Activated naive CD4-positive, alpha-beta T cell treated with Interleukin-2 at 50 U/mL for 16 hours (primary cell): ENCODE measurements around the gene TARS1.
A peak's percentile ranks its signal among the peaks of the same experiment; 100 is the strongest.

Experiments
- DNase-seq: peaks from one replicate; pipeline ENCODE4 v3.0.0-alpha.2; 2020

TARS1 gene

GRCh38 chr5:33440482-33441240 is at the start of gene TARS1:
Gene TARS1, plus strand, starts transcription at chr5:33440965. Its CDS starts 122 bp downstream, at chr5:33441087.
- DNase-seq, result peak; percentile 96

DNA sequence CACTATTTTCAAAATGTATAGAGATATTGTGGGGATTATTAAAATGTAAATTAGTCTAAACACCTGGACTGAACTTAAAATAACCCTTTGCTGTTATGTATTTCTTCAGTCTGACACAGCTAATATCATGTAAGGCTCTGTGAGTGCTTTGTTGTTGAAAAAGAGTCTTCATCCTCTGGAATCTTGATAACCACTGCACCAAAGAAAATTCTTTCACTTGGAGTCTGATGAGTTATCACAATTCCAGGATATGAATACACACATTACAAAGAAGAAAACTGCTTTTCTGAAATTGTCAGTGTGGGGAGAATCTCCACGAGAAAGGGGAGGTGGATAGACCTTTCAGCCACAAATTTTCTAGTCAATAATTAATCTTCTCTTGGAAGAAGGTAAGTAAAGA is 42.3 kb upstream of the TARS1 start:
- DNase-seq, result no peak

DNA sequence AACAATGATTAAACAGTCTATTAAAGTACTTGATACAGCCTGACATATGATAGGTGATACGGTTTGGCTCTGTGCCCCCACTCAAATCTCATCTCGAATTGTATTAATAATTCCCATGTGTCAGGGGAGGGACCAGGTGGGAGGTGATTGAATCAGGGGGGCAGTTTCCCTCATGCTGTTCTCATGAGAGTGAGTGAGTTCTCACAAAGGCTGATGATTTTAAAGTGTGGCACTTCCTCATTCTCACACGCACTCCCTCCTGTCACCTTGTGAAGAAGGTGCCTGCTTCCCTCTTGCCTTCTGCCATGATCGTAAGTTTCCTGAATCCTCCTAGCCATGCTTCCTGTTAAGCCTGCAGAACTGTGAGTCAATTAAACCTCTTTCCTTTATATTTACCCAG is 40.1 kb upstream of the TARS1 start:
- no peak for DNase-seq

DNA sequence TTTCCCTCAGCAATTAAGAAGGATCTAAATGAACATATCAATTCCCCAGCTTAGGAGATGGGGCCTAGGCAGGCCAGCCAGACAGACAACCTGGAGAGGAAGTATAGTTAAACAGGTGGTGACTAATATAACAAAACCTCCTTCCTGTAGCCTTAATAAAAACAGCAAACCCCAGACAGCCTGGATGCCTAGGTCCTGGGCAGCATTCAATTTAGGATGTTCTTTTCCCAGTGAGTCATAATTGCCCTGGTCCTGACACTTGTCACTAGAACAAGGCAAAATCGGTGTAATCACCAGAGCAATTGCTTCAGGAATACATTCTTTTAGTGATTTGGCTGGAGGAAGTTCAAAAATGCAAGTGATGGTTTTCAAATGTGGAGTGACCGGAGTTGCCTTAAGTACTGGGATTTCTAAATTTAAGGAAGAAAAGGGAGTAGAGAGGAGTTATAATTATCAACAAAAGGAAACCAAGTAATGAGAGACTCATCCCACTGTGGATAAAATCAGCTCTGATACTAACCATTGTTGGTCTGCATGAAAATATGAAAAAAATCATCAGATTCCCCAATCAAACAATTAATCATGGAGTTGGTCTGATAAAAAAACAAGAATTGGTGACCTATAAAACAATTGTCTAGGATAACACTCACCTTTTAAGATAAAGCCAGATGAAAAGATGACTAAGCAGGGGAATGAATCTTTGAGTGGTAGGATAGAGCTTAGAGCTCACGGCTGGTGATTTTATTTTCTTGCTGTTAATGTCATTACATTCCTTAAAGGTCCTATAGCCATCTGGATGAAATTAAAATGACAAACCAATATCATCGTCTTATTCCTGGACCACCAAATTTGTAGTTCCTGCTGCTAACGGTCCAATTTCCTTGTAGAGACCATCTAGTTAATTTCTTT is 39.0 kb upstream of the TARS1 start:
- no peak for DNase-seq

DNA sequence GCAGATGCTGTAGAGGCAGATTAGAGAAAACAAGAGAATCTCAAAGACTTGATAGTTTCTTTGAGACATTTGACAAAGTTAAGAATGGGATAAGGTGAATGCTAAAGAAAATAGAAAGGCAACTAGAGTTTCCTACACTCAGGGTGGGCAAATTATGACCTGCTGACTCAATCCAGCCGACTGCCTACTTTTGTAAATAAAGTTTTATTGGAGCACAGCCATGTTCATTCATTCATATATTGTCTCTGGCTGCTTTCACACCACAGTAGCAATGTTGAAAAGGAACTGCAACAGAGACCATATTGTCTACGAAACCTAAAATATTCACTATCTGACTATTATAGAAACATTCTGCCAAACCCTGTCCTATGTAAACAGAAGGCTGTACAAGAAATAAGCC is 37.6 kb upstream of the TARS1 start:
- no peak for DNase-seq

DNA sequence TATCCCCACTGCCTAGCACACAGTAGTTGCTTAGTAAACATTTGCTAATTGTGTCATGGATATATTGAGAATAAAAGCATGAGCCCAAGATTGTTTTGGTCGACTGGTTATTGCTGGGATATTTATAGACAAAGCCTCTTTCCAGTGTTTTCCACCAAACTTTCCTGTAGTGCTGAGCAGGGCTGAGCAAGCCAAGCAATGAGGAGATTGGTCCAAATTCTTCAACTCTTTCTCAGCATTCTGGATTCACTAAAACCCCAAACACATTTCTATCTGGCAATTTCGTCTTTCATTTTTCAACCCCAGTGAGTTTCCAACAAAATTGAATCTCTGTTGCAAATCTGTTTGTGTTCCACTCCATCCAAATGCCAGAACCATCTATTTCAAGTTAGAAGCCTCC is 31.9 kb upstream of the TARS1 start:
- DNase-seq, result no peak

DNA sequence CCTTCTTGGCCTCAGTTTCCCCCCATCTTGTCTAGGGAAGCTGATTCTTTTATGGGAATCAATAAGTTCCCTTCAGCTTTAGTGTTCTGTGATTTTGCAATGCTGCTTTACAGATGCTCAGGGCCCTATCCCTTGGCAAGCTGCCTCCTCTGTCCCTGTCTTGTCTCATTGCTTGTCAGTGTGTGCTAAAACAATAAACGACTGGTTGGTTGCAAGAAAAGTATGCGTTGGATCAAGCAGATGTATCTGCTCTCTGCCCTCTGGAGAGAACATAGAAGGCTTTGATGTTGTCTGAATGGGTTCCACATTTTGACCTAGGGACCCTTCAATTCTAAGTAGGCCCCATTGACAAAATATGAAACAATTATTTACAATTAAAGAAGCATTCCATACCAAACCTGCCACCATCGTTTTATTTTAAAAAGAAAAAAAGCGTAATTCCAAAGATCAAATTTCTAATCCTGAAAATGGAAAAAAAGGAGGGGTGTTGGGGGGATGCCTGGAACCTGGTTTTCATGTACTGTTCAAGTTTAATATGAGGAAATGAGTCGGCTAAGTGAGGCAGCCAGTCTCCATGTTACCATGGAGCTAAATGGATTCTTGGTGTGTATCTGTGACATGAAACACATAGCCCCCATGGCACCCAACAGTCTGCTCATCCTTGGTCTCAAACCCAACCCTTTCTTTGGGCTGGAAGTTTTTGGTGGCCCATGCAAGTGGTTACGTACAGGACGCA is 31.2 kb upstream of the TARS1 start:
- no peak for DNase-seq

- DNase-seq, result no peak
Measured at GRCh38 chr5:33410221-33410620, 30.5 kb upstream of the TARS1 start.

- DNase-seq, result no peak
Measured at GRCh38 chr5:33411498-33411897, 29.3 kb upstream of the TARS1 start.

- DNase-seq, result no peak
Measured at GRCh38 chr5:33415811-33416354, 24.9 kb upstream of the TARS1 start.

- no peak for DNase-seq
Measured at GRCh38 chr5:33417632-33418031, 23.1 kb upstream of the TARS1 start.

- no peak for DNase-seq
Measured at GRCh38 chr5:33420946-33421345, 19.8 kb upstream of the TARS1 start.

GRCh38 chr5:33422191-33422590 is 18.6 kb upstream of the TARS1 start:
- no peak for DNase-seq

- no peak for DNase-seq
Measured at GRCh38 chr5:33423018-33423630, 17.6 kb upstream of the TARS1 start.

DNA sequence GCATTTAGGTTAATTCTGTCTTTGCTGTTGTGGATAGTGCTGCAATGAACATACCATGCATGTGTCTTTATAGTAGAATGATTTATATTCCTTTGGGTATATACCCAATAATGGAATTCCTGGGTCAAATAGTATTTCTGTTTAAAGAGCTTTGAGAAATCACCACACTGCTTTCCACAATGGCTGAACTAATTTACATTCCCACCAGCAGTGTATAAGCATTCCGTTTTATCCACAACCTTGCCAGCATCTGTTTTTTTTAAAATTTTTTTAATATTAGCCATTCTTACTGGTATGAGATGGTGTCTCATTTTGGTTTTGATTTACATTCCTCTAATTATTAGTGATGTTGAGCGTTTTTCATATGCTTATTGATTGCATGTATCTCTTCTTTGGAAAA is 15.5 kb upstream of the TARS1 start:
- no peak for DNase-seq

DNA sequence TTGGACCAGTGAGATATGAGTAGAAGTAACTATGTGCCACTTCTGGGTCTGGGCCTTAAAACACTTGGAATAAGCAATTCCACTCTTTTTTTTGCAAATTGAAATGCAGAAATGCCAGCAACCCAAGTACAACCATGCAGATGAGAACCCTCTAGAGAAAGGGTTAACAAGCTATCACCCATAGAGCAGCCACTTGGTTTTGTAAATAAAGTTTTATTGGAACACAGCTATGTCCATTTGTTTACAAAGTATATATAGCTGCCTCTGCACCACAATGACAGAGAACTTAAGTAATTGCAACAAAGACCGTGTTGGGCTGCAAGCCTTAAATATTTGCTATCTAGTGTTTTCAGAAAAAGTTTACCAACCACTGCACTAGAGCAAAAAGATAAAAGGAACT is 9.8 kb upstream of the TARS1 start:
- no peak for DNase-seq

- no peak for DNase-seq
Measured at GRCh38 chr5:33432656-33433055, 8.1 kb upstream of the TARS1 start.

GRCh38 chr5:33433303-33434240 is 7.2 kb upstream of the TARS1 start:
- DNase-seq, result no peak

DNA sequence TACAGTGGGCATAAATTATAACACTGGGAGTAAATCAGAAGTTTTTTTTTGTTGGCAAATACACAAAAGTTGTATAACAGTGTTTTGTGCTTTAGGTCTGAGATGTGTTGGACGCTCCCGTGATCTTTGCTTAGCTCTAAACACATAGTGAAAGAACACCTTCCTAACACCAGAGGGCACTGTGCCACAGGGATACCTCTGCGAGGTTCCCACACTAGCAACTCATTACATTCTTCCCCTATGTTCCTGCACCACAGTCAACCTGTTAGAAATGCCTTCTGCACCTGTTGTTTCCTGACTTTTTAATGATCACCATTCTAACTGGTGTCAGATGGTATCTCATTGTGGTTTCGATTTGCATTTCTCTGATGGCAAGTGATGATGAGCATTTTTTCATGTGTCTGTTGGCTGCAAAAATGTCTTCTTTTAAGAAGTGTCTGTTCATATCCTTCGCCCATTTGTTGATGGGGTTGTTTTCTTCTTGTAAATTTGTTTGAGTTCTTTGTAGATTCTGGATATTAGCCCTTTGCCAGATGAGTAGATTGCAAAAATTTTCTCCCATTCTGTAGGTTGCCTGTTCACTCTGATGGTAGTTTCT is 4.8 kb upstream of the TARS1 start:
- peak; percentile 66 for DNase-seq

GRCh38 chr5:33438996-33439395 is 1.8 kb upstream of the TARS1 start:
- no peak for DNase-seq

DNA sequence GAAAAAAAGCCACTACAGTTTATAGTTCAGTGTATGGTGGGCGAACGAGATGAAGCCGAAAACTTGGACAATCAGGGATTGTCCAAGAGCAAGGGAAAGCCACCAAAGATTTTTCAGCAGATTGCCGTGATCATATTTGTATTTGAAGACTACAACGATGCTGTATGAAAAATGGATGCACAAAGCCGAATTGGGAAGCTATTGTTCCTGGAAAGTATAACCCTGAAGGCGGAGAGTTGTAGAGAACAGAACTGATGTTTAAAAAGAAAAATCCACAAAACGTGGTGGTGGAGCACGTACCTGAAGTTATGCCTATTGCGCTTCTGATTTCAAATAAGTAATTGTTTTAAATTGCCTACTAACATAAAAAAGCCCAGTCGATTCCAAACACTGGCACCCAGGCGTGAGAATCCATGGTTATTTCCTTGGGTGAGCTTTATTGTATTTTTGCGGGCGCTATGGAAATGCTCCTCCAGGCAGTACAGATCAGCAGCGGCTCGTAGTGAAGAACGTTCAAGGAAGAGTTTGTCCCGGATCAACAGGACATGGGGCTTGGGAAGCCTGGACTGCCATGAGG is 772 bp upstream of the TARS1 start:
- DNase-seq, result no peak
